Testis (tissue), 3 donors: ENCODE results near the gene RCAN2. TPM values are rescaled to one million over a fixed set of nuclear protein-coding genes. Genes with fewer than 3 reads are reported as not detected.

Source experiments
- DNase-seq: peaks from one replicate; pipeline ENCODE4 v3.0.0-alpha.2; 2019
- H3K27ac ChIP-seq, 2 donors: fragments of 200-600 bp; sonication (generic); one replicate each; pipeline ENCODE4 v1.5.1; 2019
- H3K27me3 ChIP-seq: fragments of 200-600 bp; sonication (generic); one replicate; pipeline ENCODE4 v1.5.1; 2019
- H3K36me3 ChIP-seq: fragments of 200-600 bp; sonication (generic); one replicate; pipeline ENCODE4 v1.5.1; 2017; ENCODE audit warnings: low read depth; ENCODE audit errors: missing control alignments
- H3K4me1 ChIP-seq: fragments of 200-600 bp; sonication (generic); one replicate; pipeline ENCODE4 v1.5.1; 2019
- H3K4me3 ChIP-seq, 2 donors: fragments of 200-600 bp; sonication (generic); one replicate each; pipeline ENCODE4 v1.5.1; 2017 to 2019
- H3K9me3 ChIP-seq: fragments of 200-600 bp; sonication (generic); one replicate; pipeline ENCODE4 v1.5.1; 2017
- POLR2A ChIP-seq: fragments of 450-650 bp; IDR thresholded peaks from one replicate; pipeline ENCODE4 v1.6.1; 2017; ENCODE audit warnings: antibody characterized with exemption, mild to moderate bottlenecking, moderate library complexity
- WGBS, 2 donors: methylation state at CpG; one replicate each; pipeline ENCODE4 v1.1.5; 2018; 5-methylcytosine and 5-hydroxymethylcytosine counted together
- intact Hi-C: fragments of 100-400 bp; cut with DNase I; formaldehyde crosslinking; loops from one replicate; pipeline ENCODE4 v1.15.1; 2023; ENCODE audit warnings: low total_unique reads
- polyA plus RNA-seq: library from polyadenylated mRNA; stranded (reverse); fragments of 350-450 nt; fragmentation: Illumina TruSeq; extraction: RNeasy Lipid Tissue Mini Kit (QIAGEN cat#74804); gene quantifications from one replicate; pipeline ENCODE4 v1.2.3, GENCODE V29; 2014; ENCODE audit warnings: low read depth, low replicate concordance; ENCODE audit not compliant: insufficient read depth
- total RNA-seq, 2 donors: library from RNA; depleted of rRNA; stranded (reverse); fragments of >200 nt; gene quantifications; one replicate each; pipeline ENCODE4 v1.2.3, GENCODE V29; 2016
- TF ChIP-seq, protein P1 (sequence below), 3 experiments: fragments of 450-650 bp in 2 of 3; fragments of 200-600 bp in 1 of 3; sonication (generic) in 1 of 3; IDR thresholded peaks; one replicate each; pipeline ENCODE4 v1.5.1; 2016 to 2019; ENCODE audit warnings: antibody characterized with exemption in 3 of 3, mild to moderate bottlenecking in 2 of 3, moderate library complexity in 1 of 3

RCAN2 gene
- total and polyA plus RNA-seq, 3 donors from 2014 or later = 6.3 to 17.4 (median 7.1) TPM

DNA sequence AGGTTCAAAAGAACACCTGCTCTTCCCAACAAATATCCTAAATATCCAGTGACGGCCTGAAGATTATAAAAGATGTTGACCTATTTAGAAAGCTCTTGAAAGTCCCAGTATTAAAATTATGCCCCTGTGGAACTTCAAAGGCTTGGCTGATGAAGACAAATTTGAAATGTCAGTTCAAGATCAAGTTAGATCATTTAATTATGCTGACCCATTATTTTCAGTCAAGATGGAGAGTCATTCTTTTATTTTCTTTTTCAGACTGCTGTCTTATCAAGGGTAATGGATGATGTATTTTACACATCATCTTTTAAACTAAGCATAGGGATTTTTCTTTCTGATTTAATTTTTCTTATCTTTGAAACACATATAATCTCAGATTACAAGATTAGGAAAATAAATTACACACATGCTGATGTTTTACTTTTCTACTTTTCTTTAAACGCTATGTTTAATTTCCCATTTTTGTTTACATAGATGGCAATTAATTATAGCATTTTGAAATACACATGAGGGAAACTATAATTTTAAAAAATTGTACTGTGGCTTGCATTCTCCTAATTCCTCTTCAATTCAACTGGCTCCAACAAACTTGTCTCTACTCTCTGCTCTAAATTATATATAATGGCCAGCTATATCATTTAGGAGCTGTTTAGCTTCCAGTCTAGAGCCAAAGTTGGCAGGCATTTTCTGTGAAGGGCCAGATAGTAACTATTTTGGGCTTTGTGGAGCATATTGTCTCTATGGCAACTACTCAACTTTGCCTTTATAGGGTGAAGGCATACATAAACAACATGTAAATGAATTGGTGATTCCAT is 123.7 kb downstream of the RCAN2 start:
- TF ChIP-seq, protein P1, sequence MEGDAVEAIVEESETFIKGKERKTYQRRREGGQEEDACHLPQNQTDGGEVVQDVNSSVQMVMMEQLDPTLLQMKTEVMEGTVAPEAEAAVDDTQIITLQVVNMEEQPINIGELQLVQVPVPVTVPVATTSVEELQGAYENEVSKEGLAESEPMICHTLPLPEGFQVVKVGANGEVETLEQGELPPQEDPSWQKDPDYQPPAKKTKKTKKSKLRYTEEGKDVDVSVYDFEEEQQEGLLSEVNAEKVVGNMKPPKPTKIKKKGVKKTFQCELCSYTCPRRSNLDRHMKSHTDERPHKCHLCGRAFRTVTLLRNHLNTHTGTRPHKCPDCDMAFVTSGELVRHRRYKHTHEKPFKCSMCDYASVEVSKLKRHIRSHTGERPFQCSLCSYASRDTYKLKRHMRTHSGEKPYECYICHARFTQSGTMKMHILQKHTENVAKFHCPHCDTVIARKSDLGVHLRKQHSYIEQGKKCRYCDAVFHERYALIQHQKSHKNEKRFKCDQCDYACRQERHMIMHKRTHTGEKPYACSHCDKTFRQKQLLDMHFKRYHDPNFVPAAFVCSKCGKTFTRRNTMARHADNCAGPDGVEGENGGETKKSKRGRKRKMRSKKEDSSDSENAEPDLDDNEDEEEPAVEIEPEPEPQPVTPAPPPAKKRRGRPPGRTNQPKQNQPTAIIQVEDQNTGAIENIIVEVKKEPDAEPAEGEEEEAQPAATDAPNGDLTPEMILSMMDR (IDR thresholded peaks at IDR 0.05) = no peak
- no peak for TF ChIP-seq POLR2A
- H3K4me3 ChIP-seq = no peak overlapping the region
- intact Hi-C loops = no loop called here
- H3K9me3 ChIP-seq = no peaks in the 10 kb centered on the region
- 74 to 84% methylated on average over 2 of the region's 2 CpGs for WGBS, 2 donors
- H3K27ac ChIP-seq = no peak overlapping the region
- no peaks in the 10 kb centered on the region for H3K27me3 ChIP-seq
- H3K4me1 ChIP-seq = no peaks in the 10 kb centered on the region
- DNase-seq = no peak
- H3K36me3 ChIP-seq = no peaks in the 10 kb centered on the region

DNA sequence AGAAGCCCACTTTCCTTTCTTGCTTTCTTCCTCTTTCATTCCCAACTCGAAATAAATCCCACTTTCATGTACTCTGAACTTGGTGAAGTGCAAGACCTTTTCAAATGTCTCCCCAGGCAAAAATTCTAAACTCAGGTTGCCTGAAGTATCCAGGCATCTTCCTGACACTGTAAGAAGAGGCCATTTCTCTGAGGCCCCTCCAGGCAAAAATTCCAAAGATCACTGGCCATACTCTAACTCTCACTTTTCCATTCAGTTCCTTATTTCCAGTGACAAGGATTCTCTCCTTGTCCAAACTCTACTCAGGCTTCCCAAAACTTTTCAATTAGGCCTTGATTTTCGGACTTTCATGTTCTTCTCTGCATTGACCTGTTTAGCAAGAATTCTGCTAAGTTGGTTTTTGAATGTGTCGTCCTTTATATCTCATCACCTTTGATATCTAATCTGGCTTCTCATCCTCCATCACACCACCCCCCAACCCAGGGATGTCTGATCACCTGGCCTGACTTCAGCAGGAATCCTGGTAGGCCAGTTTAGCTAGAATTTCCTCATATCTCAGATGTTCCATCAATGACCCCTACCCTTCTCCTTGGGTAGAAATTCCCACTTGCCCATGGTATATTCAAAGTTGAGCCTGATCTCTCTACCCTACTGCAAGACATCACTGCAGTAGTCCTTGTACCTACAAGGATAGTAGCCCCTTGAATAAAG is 124.9 kb downstream of the RCAN2 start:
- TF ChIP-seq POLR2A = no peak
- TF ChIP-seq, protein P1 (IDR thresholded peaks at IDR 0.05) = no peak
- Histone ChIP-seq H3K27ac (no peak overlapping the region), H3K4me1 (no peaks in the 10 kb centered on the region), H3K9me3 (no peaks in the 10 kb centered on the region), H3K27me3 (no peaks in the 10 kb centered on the region), H3K4me3 (no peak overlapping the region), H3K36me3 (no peaks in the 10 kb centered on the region)
- WGBS, 2 donors = 88 to 93% methylated on average over 3 of the region's 3 CpGs
- no peak for DNase-seq
- intact Hi-C loops = no loop called here

DNA sequence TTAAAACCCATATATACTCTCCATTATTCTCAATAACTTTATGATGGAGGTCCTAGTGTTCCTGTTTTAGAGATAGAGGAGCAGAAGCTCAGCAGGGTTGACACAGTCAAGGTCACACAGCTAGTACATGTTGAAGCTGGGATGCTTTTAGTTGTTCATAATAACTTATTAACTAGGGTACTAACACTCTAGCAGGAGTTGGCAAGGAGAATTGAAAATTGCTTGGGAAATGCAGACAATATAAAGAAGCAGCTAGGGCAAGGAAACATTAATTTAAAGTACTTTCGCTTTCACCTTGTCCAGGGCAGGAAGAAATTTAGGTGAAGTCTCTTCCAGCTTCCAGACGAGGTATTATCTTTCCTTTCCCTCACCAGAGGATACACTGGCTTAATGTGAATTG is 133.7 kb downstream of the RCAN2 start:
- WGBS, 2 donors = 42 to 53% methylated on average over 2 of the region's 2 CpGs
- Histone ChIP-seq H3K9me3 (no peaks in the 10 kb centered on the region), H3K36me3 (no peaks in the 10 kb centered on the region), H3K4me1 (peaks cover 3% of the 10 kb centered on the region), H3K27me3 (no peaks in the 10 kb centered on the region), H3K4me3 (no peak overlapping the region), H3K27ac (no peak overlapping the region)
- TF ChIP-seq, protein P1 (IDR thresholded peaks at IDR 0.05) = no peak
- no peak for TF ChIP-seq POLR2A
- intact Hi-C loops = no loop called here
- DNase-seq = no peak

DNA sequence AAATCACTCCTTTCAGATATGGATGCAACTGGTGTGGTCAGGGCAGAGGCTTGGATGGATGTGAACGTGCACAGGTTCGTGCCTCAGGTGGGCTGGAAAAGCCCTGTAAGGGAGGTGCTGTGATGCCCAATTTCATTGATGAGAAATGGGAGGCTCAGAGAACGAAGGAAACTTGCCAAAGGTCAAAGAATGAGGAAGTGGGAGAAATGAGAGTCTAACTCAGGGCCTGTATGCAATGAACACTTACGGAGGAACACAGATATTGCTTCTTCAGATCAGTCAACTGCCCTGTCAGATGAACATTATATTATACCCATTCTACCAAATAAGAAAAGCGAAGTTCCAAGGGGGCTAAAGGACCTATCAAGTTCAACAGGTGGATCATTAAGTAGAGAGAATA is 134.7 kb downstream of the RCAN2 start:
- no peak overlapping the region for H3K4me3 ChIP-seq
- intact Hi-C loops = no loop called here
- H3K27me3 ChIP-seq = no peaks in the 10 kb centered on the region
- TF ChIP-seq, protein P1 (IDR thresholded peaks at IDR 0.05) = no peak
- no peak for TF ChIP-seq POLR2A
- H3K9me3 ChIP-seq = no peaks in the 10 kb centered on the region
- H3K27ac ChIP-seq = no peak overlapping the region
- 85 to 88% methylated on average over 5 of the region's 5 CpGs for WGBS, 2 donors
- no peak for DNase-seq
- H3K4me1 ChIP-seq = peaks cover 7% of the 10 kb centered on the region
- H3K36me3 ChIP-seq = no peaks in the 10 kb centered on the region
